GM10266 (cell line): Measurements from ENCODE around the gene ENG.

ENCODE experiments used
- DNase-seq: peaks from one replicate; pipeline ENCODE4 v3.0.0; 2012; ENCODE audit errors: extremely low spot score
- TF ChIP-seq, protein P1 (sequence below): IDR thresholded peaks from 2 replicates; pipeline ENCODE4 v1.5.1; 2012; ENCODE audit warnings: mild to moderate bottlenecking, low read depth; ENCODE audit not compliant: control insufficient read depth, insufficient read depth; ENCODE audit errors: missing control alignments

The ENG gene

DNA sequence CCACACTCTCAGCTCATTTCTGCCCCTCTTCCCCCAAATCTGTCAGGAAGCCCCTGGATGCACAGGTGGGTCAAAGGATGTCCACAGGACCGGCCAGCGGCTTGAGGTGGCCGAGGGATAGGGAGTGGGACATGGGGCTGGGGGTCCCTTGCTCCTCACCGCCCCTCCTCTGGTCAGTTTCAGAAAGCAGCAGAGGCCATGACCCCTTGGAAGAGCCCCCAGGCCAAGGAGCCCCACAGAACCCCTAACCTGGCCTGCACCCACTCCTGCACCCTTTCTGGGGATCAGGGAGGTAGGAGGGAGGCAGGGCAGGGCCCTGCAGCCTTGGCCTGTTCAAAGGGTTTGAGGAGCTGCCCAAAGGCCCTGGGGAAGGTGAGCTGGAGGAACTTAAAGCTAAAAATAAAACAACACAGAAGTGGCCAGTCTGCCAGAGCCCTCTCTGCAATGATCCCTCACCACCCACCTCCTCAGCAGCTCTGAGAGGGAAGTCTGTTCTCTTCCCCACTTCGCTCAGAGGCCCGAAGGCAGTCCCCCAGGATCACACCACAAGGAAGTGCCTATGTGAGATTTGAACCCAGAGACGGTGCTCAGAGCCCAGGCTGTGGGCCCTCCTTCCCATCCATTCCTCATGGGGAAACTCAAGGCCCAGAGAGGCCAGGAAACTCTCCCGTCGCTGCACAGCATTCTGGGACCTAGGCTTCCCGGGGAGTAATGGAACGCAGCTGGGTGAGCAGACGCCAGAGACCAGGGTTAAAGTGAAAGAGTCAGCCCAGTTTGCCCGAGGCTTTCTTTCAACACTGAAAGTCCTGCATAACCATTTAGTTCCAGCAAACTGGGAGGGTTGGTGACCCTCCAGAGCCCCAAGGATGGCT lies 910 bp downstream of the ENG start:
- TF ChIP-seq, protein P1, sequence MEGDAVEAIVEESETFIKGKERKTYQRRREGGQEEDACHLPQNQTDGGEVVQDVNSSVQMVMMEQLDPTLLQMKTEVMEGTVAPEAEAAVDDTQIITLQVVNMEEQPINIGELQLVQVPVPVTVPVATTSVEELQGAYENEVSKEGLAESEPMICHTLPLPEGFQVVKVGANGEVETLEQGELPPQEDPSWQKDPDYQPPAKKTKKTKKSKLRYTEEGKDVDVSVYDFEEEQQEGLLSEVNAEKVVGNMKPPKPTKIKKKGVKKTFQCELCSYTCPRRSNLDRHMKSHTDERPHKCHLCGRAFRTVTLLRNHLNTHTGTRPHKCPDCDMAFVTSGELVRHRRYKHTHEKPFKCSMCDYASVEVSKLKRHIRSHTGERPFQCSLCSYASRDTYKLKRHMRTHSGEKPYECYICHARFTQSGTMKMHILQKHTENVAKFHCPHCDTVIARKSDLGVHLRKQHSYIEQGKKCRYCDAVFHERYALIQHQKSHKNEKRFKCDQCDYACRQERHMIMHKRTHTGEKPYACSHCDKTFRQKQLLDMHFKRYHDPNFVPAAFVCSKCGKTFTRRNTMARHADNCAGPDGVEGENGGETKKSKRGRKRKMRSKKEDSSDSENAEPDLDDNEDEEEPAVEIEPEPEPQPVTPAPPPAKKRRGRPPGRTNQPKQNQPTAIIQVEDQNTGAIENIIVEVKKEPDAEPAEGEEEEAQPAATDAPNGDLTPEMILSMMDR: no peak

DNA sequence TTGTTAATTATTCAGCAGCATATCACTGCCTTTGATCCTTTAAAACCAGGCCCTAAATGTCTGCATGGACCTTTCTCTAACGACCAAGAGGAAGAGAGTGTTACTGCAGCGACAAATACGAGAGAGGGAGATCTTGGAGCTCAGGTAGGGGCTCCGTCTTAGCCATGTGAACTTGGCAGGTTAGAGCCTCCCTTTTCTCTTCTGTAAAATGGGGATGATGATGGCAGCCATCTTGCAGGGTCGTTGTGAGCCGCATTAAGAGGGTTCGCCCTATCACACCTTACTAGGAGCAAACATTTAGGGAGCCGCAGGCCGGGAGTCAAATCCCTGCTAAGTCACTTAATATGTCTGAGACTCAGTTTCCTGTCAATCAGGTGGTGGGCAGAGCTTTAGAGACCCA lies 1.6 kb downstream of the ENG start:
- DNase-seq: no peak
- TF ChIP-seq, protein P1: no peak

More for the DNA sequence above, 910 bp downstream of the ENG start:
- no peak for DNase-seq

DNA sequence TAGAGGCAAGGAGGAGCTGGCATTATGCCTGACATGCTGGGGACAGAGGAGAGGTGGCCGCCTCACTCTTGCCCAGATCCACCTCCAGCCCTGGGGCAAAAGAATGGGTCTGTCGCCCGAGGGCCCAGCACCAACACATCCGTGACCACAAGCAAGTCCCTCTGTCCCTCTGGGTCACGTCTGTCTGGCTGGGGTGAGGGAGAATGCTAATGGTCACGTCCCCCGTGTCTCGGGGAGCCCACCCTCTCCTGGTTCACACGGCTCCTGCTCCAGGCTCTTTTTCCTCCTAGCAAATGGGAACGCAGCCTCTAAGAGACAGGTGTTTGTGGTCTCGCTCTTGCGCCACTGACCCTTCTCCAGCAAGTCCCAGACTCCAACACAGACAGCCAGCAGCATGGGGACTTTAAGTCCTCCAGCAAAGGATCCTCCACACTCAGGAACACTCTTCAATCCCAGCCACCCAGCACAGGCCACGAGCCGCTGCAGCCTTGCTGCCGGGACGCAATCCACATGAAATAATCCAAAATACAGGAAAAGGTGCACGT lies 4.1 kb downstream of the ENG start:
- no peak for DNase-seq
- TF ChIP-seq, protein P1: no peak

DNA sequence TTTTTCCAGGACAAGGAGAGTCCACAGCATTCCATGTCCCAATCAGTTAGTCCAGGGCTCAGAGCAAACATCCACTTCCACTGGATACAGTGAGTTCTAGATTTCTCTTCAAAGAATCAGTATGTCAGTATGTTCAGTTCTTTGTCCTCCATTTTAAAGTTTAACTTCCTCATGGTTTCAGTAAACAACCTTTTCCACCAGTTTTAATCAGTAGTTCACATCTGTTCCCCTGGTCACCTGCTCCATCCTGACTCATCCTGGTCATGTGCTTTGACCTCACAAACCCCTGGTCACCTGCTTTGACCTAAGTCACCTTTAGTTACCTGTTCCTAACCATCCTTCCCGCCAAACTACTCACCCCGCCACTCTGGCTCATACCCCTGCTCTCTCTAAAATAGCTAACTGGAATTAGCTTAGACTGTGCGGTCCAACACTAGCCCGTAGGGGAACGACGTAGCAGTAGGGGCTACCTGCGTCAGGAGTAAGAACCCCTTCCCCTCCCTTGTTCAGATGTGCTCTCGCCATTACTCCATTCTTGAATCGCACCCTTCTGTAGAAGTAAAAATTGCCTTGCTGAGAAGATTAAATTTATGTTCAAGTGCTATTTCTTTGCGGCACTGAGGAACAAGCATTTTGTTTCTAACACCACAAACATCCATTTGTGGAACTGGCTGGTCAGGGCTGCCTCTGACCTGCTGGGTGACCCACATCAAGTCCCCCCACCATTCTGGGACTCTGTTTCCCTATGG lies 5.5 kb downstream of the ENG start:
- TF ChIP-seq, protein P1: no peak
- DNase-seq: no peak

DNA sequence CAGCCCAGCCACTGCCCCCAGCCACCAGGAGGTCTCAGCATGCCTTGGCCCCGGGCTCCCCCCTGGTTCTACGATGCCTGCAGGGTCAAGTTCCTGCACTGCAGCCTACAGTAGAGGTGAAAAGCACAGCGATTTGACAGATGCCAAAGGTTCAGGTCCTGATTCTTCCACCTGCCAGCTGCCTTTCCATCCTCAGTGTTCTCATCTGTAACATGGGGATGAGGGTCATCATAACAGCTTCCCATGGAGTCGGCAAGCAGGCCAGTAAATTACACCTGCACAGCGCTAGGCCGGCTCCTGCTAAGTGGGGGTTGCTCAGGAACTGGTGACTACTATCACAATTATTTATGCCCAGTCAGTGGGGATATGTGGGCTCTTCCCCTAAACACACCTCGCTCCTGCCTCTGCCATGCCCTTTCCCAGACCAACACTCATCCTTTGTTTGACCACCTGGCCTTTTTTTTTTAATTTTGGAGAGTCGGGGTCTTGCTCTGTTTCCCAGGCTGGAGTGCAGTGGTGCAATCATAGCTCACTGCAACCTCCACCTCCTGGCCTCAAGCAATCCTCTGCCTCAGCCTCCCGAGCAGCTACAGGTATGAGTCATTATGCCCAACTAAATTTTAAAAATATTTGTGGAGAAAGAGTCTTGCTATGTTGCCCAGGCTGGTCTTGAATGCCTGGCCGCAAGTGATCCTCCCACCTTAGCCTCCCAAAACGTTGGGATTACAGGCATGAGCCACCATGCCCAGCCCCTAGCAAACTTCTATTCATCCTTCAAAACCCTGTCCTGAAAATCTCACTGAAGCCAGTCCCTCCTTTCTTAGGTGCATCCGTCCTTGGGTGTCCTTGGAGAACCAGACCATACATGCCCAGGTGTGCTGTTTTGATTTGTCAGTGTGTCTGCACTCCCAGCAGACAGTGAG lies 6.4 kb downstream of the ENG start:
- TF ChIP-seq, protein P1: no peak
- no peak for DNase-seq

DNA sequence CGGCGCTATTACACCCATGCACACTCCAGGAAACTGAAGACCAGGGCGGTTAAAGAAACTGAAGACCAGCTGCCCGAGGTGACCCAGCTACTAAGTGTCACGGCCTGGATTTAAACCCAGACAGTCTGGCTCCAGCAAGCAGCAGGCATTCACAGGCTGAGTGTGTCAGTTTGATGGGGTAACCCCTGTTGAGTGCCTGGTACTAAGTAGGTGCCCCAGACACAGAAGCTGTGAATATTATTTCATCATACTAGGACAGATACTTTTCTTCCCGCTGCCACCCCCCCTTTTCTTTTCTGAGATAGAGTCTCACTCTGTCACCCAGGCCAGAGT lies 7.3 kb downstream of the ENG start:
- TF ChIP-seq, protein P1: no peak
- DNase-seq: no peak
